Forelimb muscle (tissue), 1 donor: ENCODE results near the gene PANK4. TPM values are rescaled to one million over a fixed set of nuclear protein-coding genes. Genes with fewer than 3 reads are reported as not detected.

Experiments used
- DNase-seq: peaks from one replicate; pipeline ENCODE4 v3.0.0-alpha.2; 2013; ENCODE audit warnings: low read depth
- polyA plus RNA-seq: library from polyadenylated mRNA; unstranded; fragments of 120-200 nt; gene quantifications from one replicate; pipeline ENCODE4 v1.2.1, GENCODE V29; 2013; ENCODE audit not compliant: insufficient read length

Gene PANK4
- polyA plus RNA-seq, 1 donor = 22.1 TPM

DNA sequence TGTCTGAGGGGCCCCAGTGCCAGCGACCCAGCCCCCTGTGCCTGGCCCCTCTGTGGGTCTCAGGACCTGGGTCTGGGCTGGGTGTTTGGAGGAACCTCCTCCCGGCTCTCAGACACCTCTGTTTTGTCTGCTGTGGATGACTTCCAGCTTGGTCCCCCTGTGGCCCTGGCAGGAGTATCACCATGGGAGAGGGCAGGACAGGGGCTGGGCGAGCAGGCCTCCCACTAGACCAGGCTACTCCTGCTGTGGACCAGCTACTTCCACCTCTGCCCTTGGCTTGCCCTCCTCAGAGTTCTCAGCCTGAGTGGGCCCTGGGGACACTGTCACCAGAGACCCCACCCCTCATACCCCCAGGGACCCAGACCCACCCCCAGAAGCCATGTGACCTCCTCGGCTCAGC is 28.5 kb downstream of the PANK4 start:
- no peak for DNase-seq

DNA sequence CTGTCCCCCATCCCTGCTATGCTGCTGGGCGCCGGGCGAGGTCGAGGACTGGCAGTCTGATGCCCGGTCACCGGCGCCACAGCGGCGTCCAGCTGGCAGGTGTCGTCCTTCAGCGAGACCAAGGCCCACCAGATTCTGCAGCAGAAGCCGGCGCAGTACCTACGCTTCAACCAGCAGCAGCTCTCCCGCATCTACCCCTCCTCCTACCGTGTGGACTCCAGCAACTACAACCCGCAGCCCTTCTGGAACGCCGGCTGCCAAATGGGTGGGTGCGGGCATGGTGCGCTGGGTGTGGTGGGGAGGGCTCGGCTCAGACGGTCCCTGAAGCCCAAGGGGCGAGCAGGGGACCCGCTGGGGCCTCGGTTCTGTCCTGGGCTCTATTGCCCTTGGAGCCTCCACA is 29.6 kb downstream of the PANK4 start:
- no peak for DNase-seq

- DNase-seq = no peak
Observed at GRCh38 chr1:2496087-2496622, 30.2 kb downstream of the PANK4 start.

DNA sequence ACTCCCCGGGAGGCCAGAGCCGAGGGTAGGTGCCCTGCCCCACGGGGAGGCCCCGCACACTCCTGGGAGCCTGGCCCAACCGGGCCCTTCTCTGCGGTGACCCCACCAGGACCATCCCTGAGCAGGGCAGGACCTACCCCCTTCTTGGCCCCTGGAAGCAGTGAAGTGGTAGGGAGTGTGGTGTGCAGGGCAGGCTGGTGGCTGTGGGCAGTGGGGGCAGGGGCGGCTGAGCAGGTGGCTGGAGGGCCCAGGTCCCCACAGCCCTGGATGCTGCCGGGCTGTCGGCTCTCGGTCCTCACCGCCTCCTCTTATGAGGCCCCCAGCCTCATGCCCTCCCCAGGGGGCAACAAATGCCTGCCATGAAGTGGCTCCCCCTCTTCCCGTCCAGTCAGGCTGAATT is 30.9 kb downstream of the PANK4 start:
- DNase-seq = no peak

DNA sequence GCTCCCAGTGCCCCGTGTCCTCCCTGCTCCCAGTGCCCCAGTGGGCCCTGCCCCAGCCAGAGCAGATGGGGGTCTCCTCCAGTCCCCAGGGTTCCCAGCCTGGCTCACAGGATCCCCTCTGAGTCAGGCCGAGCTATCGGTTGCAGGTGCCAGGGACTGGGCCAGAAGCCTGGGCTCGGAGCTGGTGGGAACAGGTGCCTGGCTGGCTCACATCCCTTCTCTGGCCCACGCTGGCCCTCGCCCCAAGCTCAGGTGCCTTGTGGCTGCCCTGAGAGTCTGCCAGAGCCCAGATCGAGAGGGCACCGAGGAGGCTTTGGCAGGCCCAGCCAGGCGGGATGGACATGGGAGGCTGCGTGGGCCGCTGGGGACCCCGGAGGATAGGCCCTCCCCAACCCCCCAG is 31.4 kb downstream of the PANK4 start:
- no peak for DNase-seq

GRCh38 chr1:2494323-2494693 is 32.1 kb downstream of the PANK4 start:
- no peak for DNase-seq

- no peak for DNase-seq
Observed at GRCh38 chr1:2493691-2494322, 32.6 kb downstream of the PANK4 start.

GRCh38 chr1:2493218-2493617 is 33.2 kb downstream of the PANK4 start:
- DNase-seq = no peak

DNA sequence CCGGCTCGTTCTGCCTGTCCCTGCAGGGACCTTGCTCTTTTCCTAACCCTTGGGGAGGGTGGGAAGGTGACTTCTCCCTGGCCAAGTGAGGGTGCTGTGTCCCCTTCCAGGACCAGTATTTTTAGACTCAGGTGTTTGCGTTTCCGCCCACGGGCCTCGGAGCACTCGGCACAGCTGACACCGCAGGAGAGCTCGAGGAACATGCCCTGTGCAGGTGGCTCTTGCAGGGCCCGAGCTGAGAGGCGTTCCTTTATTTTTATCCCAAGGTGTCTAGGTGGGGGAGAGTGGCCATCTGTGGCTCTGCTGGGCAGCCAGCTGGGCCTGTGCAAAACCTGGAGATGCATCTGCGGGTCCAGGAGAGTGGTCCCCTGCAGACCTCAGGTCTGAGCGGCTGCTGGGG is 34.3 kb downstream of the PANK4 start:
- no peak for DNase-seq

GRCh38 chr1:2489615-2490014 is 36.8 kb downstream of the PANK4 start:
- DNase-seq = no peak

DNA sequence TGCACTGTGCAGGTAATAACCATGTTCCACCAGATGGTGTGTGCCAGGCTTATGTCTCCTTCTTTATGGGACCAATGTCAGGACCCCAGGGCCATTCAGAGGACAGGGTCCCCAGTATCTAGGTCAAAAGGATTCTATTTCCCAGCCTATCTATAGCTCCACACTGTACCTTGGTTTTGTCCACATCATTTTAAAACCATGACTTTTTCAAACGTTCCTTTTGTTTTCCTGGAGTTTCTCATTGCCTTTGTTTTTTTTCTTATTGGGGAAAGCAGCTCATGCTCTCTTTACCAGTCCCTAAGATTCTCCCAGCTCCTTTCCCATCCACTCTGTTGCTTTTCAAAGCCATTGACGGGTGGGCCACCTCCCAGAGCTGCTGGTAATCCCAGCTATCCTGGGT is 37.7 kb downstream of the PANK4 start:
- DNase-seq = no peak

- DNase-seq = no peak
Observed at GRCh38 chr1:2486558-2486957, 39.8 kb downstream of the PANK4 start.

DNA sequence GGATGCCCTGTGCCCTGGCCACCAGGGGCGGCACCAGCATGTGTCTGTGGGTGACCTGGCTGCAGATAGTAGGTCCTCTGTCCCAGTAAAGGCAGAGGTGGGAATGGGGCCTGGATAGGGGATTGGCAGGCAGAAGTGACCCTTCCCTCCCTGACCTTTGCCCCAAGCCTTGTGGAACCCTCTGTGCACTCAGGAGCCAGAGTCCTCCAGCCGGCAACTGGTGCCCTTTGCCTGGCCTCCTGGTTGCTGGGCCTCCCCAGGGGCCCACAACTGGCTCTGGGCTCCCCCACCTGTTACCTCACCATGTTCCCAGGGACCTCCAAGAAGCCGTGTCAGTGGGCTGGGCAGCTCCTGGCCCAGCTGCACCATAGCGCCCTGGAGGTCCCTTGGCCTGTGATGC is 40.4 kb downstream of the PANK4 start:
- DNase-seq = no peak

GRCh38 chr1:2483970-2484369 is 42.4 kb downstream of the PANK4 start:
- DNase-seq = no peak

GRCh38 chr1:2483026-2483425 is 43.4 kb downstream of the PANK4 start:
- DNase-seq = no peak

- DNase-seq = no peak
Observed at GRCh38 chr1:2482588-2482987, 43.8 kb downstream of the PANK4 start.

DNA sequence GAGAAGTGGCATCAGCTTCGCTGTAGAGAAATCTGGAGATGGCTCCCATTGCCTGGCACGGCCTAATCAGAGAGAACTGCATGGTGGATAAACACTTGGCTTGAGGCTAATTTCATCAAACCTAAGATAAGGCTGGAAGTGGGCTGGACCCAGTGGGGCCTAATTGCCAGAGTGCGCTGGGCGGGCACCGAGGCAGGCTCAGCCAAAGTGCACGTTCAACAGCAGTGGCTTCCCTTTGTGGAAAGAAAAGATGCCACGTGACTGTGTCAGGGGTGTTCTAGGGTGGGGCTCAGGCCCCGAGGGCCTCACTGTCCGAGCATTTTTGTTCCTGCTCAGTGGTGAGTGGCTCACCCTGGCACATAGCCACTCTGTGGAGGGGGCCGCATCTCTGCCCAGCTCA is 44.5 kb downstream of the PANK4 start:
- DNase-seq = no peak

- DNase-seq = no peak
Observed at GRCh38 chr1:2480986-2481364, 45.4 kb downstream of the PANK4 start.

DNA sequence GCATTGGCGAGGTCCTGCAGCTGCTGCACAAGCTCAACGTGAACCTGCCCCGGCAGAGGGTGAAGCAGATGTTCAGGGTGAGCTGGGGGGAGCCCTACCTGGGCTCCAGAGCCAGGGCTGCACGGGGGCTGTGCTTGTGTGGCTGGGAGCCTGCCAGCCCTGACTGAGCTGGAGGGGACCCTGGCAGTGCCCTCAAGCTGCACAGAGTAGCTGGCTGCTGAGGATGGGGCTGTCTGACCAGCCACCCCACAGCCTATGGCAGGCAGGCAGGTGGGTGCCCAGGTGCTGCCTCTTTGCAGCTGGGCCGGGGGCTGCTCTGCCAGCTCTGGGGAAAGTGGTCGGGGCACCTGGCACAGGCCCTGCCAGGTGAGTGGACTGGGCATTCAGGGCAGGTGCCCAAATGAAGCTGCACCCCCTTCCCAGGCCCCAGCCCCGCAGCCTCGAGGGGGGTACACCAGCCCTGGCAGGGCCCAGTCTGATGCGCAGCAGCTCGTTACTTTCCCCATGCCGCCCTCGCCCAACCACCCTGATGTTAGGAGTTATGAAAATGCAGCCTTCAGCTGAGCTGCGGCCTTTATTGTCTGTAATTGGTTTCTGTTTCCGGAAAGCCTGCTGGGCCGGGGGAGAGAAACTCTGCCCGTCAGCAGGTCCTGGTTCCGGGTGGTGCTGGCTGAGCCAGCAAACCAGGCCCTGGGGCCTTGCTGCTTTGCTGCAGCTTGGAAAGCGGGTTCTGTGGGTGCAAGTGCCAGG is 46.0 kb downstream of the PANK4 start:
- DNase-seq = no peak

- no peak for DNase-seq
Observed at GRCh38 chr1:2479618-2480017, 46.8 kb downstream of the PANK4 start.

DNA sequence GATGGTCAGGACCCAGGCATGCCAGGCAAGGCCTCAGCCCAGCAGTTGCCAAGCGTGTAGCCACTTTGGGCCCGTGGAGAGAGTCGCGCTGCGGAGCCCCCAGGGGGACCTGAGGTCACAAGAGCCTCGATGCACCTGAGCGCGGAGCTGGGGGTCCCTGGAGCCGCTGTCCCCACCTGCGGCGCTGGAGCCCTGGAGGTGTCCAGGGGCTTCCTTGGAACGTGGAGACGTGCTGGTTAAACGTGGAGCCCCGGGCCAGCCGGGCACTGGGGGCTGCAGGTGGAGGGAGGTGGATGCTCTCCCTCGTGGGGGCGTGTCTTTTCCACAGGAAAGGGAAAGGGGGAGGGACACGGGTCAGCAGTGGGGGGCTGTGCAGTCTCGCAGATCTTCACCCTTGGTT is 47.2 kb downstream of the PANK4 start:
- no peak for DNase-seq

- no peak for DNase-seq
Observed at GRCh38 chr1:2477791-2478499, 48.5 kb downstream of the PANK4 start.

DNA sequence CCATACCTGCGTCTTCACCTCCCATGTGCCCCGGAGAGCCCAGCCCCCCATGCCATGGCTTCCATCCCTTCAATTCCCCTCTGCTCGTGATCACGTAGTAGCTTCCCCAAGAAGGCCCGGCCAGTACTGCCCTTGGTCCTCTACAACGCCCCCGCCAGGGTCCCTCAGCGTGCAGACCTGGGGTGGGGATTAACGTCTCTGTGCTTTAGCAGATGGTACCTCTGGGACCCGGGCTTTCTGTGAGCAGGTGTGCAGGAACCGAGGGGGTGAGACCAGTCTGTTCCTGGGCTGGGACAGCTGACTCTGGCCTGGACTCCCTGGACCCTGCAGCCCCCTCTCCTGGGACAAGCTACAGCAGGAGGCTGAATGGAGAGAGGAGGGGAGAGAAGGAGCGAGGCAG is 49.1 kb downstream of the PANK4 start:
- no peak for DNase-seq
